GM23248 (cell line): ENCODE data around the gene USP24.

Experiments used
- EZH2 ChIP-seq: fragments of 200-600 bp; sonication (generic); IDR thresholded peaks from 2 replicates; pipeline ENCODE4 v1.6.1; 2018; ENCODE audit warnings: antibody characterized with exemption, mild to moderate bottlenecking; ENCODE audit not compliant: insufficient read depth, poor library complexity, severe bottlenecking
- EZH2phosphoT487 ChIP-seq: fragments of 200-600 bp; sonication (generic); IDR thresholded peaks from 2 replicates; pipeline ENCODE4 v1.6.1; 2018; ENCODE audit warnings: antibody characterized with exemption, moderate library complexity, mild to moderate bottlenecking, low read depth; ENCODE audit not compliant: insufficient read depth

- TF ChIP-seq EZH2 (no peak), EZH2phosphoT487 (no peak)
Observed at GRCh38 chr1:55063577-55063942, 151.6 kb downstream of the USP24 start.
